H1 (cell line): Measurements from ENCODE around the gene HADH. TPM values are rescaled to one million over a fixed set of nuclear protein-coding genes. Genes with fewer than 3 reads are reported as not detected.

ENCODE experiments used
- CTCF ChIA-PET: fragments of 300-600 bp; sonication (Branson Sonifier 250); formaldehyde crosslinking; loops from one replicate; lab custom pipeline; 2021; ENCODE audit not compliant: partially characterized antibody; lab: Charles Lee
- POLR2A ChIA-PET: fragments of 300-600 bp; sonication (Branson Sonifier 250); formaldehyde crosslinking; loops from one replicate; lab custom pipeline; 2021; ENCODE audit warnings: inconsistent platforms; ENCODE audit not compliant: partially characterized antibody; lab: Charles Lee
- DNase-seq, 2 experiments: peaks; one replicate each; pipeline versions ENCODE4 v3.0.0 to v3.0.0-alpha.2; 2010 to 2022; ENCODE audit warnings: low spot score in 2 of 2, low read depth in 1 of 2, mixed read lengths in 1 of 2
- FAIRE-seq: peaks from 2 replicates; lab custom pipeline; 2011; peaks lifted over from hg19 to GRCh38; lab: Jason Lieb, UNC
- H2AFZ ChIP-seq: 2 replicates; pipeline ENCODE4 v1.8.1; 2012; ENCODE audit warnings: low read length, inconsistent platforms
- H2AK5ac ChIP-seq: 2 replicates; pipeline ENCODE4 v1.6.1; 2013; ENCODE audit warnings: low read depth, low read length
- H2BK120ac ChIP-seq: replicated peaks from 2 replicates; pipeline ENCODE3; 2013; ENCODE audit warnings: low read depth, low read length, inconsistent platforms
- H2BK12ac ChIP-seq: 2 replicates; pipeline ENCODE4 v1.6.1; 2013; ENCODE audit warnings: low read depth, low read length
- H2BK15ac ChIP-seq: 2 replicates; pipeline ENCODE4 v1.6.1; 2013; ENCODE audit warnings: low read length
- H2BK20ac ChIP-seq: 2 replicates; pipeline ENCODE4 v1.6.1; 2013; ENCODE audit warnings: low read length
- H2BK5ac ChIP-seq: 2 replicates; pipeline ENCODE4 v1.6.1; 2013; ENCODE audit warnings: low read depth, low read length
- H3K14ac ChIP-seq: 2 replicates; pipeline ENCODE4 v1.6.1; 2013; ENCODE audit warnings: inconsistent platforms; ENCODE audit not compliant: insufficient read length
- H3K18ac ChIP-seq: 2 replicates; pipeline ENCODE4 v1.6.1; 2013; ENCODE audit warnings: low read length; ENCODE audit errors: extremely low read depth
- H3K23ac ChIP-seq: 2 replicates; pipeline ENCODE4 v1.6.1; 2013; ENCODE audit warnings: inconsistent platforms; ENCODE audit not compliant: insufficient read length
- H3K23me2 ChIP-seq: 2 replicates; pipeline ENCODE4 v1.6.1; 2013; ENCODE audit warnings: low read depth, low read length
- H3K27ac ChIP-seq: 2 replicates; pipeline ENCODE4 v1.6.1; 2011; ENCODE audit warnings: low read depth, low read length, inconsistent platforms
- H3K27me3 ChIP-seq, 4 experiments: replicated peaks in 1 of 4; 1 replicate in 1 of 4; 2 replicates in 3 of 4; pipeline versions ENCODE4 v1.6.1 to v1.8.1; 2011 to 2013; ENCODE audit warnings: low read length in 3 of 4, mild to moderate bottlenecking in 3 of 4, inconsistent platforms in 2 of 4, mixed read lengths in 2 of 4, moderate library complexity in 1 of 4; ENCODE audit not compliant: control insufficient read depth in 3 of 4, insufficient read depth in 3 of 4; ENCODE audit errors: extremely low read depth in 1 of 4
- H3K36me3 ChIP-seq, 4 experiments: 2 replicates each; pipeline versions ENCODE4 v1.6.1 to v1.8.1; 2011 to 2013; ENCODE audit warnings: mild to moderate bottlenecking in 4 of 4, low read length in 3 of 4, moderate library complexity in 2 of 4, control low read depth in 1 of 4, inconsistent platforms in 1 of 4; ENCODE audit not compliant: insufficient read depth in 4 of 4, control insufficient read depth in 2 of 4
- H3K4ac ChIP-seq: replicated peaks from 2 replicates; pipeline ENCODE3; 2013; ENCODE audit warnings: low read length, low read depth, mixed read lengths, inconsistent platforms; ENCODE audit not compliant: insufficient read length
- H3K4me1 ChIP-seq, 4 experiments: replicated peaks in 1 of 4; 1 replicate in 1 of 4; 2 replicates in 3 of 4; pipeline versions ENCODE4 v1.6.1 to v1.8.1; 2011 to 2013; ENCODE audit warnings: low read length in 3 of 4, inconsistent platforms in 2 of 4, mixed read lengths in 1 of 4; ENCODE audit not compliant: insufficient read depth in 4 of 4, control insufficient read depth in 3 of 4
- H3K4me2 ChIP-seq, 2 experiments: 2 replicates each; pipeline versions ENCODE4 v1.6.1 to v1.8.1; 2011 to 2013; ENCODE audit warnings: low read depth in 2 of 2, low read length in 2 of 2, control low read depth in 1 of 2, inconsistent platforms in 1 of 2, mild to moderate bottlenecking in 1 of 2; ENCODE audit not compliant: insufficient read depth in 1 of 2
- H3K4me3 ChIP-seq, 4 experiments: fragments of 200-600, 300-600 bp in 1 of 4; sonication (generic), shearing (Covaris generic), sonication (Bioruptor Twin) in 1 of 4; 2 replicates each; pipeline versions ENCODE4 v1.5.1 to v1.8.1; 2011 to 2016; ENCODE audit warnings: low read length in 4 of 4, low read depth in 3 of 4, control low read depth in 2 of 4, inconsistent platforms in 2 of 4, mild to moderate bottlenecking in 2 of 4, mixed read lengths in 1 of 4, moderate library complexity in 1 of 4; ENCODE audit not compliant: insufficient read depth in 2 of 4; ENCODE audit errors: extremely low read depth in 1 of 4
- H3K56ac ChIP-seq: replicated peaks from 2 replicates; pipeline ENCODE3; 2013; ENCODE audit warnings: low read depth, mild to moderate bottlenecking, mixed read lengths, low read length, inconsistent platforms; ENCODE audit not compliant: insufficient read length
- H3K79me1 ChIP-seq: 2 replicates; pipeline ENCODE4 v1.6.1; 2013; ENCODE audit warnings: low read depth, low read length, control low read depth
- H3K79me2 ChIP-seq, 2 experiments: 2 replicates each; pipeline versions ENCODE4 v1.6.1 to v1.8.1; 2012 to 2013; ENCODE audit warnings: low read length in 2 of 2, mild to moderate bottlenecking in 2 of 2, inconsistent platforms in 1 of 2; ENCODE audit not compliant: insufficient read depth in 2 of 2, control insufficient read depth in 1 of 2
- H3K9ac ChIP-seq, 4 experiments: replicated peaks in 1 of 4; 1 replicate in 1 of 4; 2 replicates in 3 of 4; pipeline versions ENCODE4 v1.6.1 to v1.8.1; 2011 to 2013; ENCODE audit warnings: low read depth in 3 of 4, low read length in 3 of 4, control low read depth in 2 of 4, mild to moderate bottlenecking in 2 of 4, moderate library complexity in 2 of 4, inconsistent platforms in 1 of 4; ENCODE audit errors: extremely low read depth in 1 of 4
- H3K9me3 ChIP-seq, 2 experiments: 2 replicates each; pipeline versions ENCODE4 v1.6.1 to v1.8.1; 2012 to 2013; ENCODE audit warnings: mild to moderate bottlenecking in 2 of 2, moderate library complexity in 2 of 2, control low read depth in 1 of 2, inconsistent platforms in 1 of 2, low read depth in 1 of 2, low read length in 1 of 2, mixed read lengths in 1 of 2; ENCODE audit not compliant: insufficient read depth in 2 of 2
- H4K20me1 ChIP-seq, 2 experiments: replicated peaks in 1 of 2; 2 replicates each; pipeline versions ENCODE3 to v1.8.1; 2011 to 2013; ENCODE audit warnings: inconsistent platforms in 2 of 2, low read length in 2 of 2, mild to moderate bottlenecking in 1 of 2; ENCODE audit not compliant: insufficient read depth in 2 of 2, control insufficient read depth in 1 of 2
- H4K5ac ChIP-seq: 2 replicates; pipeline ENCODE4 v1.6.1; 2013; ENCODE audit warnings: low read length, low read depth, mixed read lengths, inconsistent platforms; ENCODE audit not compliant: insufficient read length
- H4K8ac ChIP-seq: 2 replicates; pipeline ENCODE4 v1.8.0; 2013; ENCODE audit warnings: mild to moderate bottlenecking, moderate library complexity, low read length, inconsistent platforms; ENCODE audit not compliant: insufficient read depth; ENCODE audit errors: extremely low read depth
- H4K91ac ChIP-seq: replicated peaks from 2 replicates; pipeline ENCODE3; 2013; ENCODE audit warnings: low read length, mixed read lengths, inconsistent platforms; ENCODE audit not compliant: insufficient read length
- CEBPB ChIP-seq: IDR thresholded peaks from 2 replicates; pipeline ENCODE4 v1.6.1; 2012; ENCODE audit warnings: low read depth, low read length
- EP300 ChIP-seq, 2 experiments: IDR thresholded peaks; 1 replicate in 1 of 2; 2 replicates in 1 of 2; pipeline ENCODE4 v1.6.1; 2011 to 2012; ENCODE audit warnings: low read depth in 2 of 2, low read length in 2 of 2, mild to moderate bottlenecking in 2 of 2, borderline replicate concordance in 1 of 2, inconsistent platforms in 1 of 2, moderate library complexity in 1 of 2
- GABPA ChIP-seq: IDR thresholded peaks from 2 replicates; pipeline ENCODE4 v1.6.1; 2011; ENCODE audit warnings: mild to moderate bottlenecking, low read length, moderate library complexity, borderline replicate concordance; ENCODE audit not compliant: insufficient read depth
- GTF2F1 ChIP-seq: IDR thresholded peaks from 2 replicates; pipeline ENCODE4 v1.6.1; 2012; ENCODE audit warnings: low read depth, low read length, improper control_type of control experiment, borderline replicate concordance
- JUND ChIP-seq: IDR thresholded peaks from 2 replicates; pipeline ENCODE4 v1.6.1; 2011; ENCODE audit warnings: mild to moderate bottlenecking, improper control_type of control experiment, low read length
- PHF8 ChIP-seq: fragments of 200-600 bp; sonication (generic); conservative IDR thresholded peaks from 2 replicates; pipeline ENCODE4 v1.7.1; 2012; ENCODE audit warnings: low read depth, mild to moderate bottlenecking, inconsistent platforms, low read length, moderate library complexity
- POLR2AphosphoS5 ChIP-seq: IDR thresholded peaks from 2 replicates; pipeline ENCODE4 v1.6.1; 2011; ENCODE audit warnings: low read depth, low read length
- SAP30 ChIP-seq: fragments of 300-600 bp; sonication (generic); IDR thresholded peaks from 2 replicates; pipeline ENCODE4 v1.7.1; 2012; ENCODE audit warnings: low read length, moderate library complexity, mild to moderate bottlenecking, inconsistent platforms; ENCODE audit not compliant: insufficient read depth, insufficient replicate concordance
- SP1 ChIP-seq: IDR thresholded peaks from 2 replicates; pipeline ENCODE4 v1.6.1; 2011; ENCODE audit warnings: low read depth, low read length
- SP2 ChIP-seq: IDR thresholded peaks from 2 replicates; pipeline ENCODE4 v1.6.1; 2012; ENCODE audit warnings: mild to moderate bottlenecking, low read length, inconsistent platforms
- SRF ChIP-seq: IDR thresholded peaks from 2 replicates; pipeline ENCODE4 v1.6.1; 2011; ENCODE audit warnings: mild to moderate bottlenecking, low read depth, low read length, moderate library complexity
- TAF7 ChIP-seq: optimal IDR thresholded peaks from 2 replicates; pipeline ENCODE3; 2011; ENCODE audit warnings: low read depth, mild to moderate bottlenecking, inconsistent platforms, low read length, moderate library complexity, borderline replicate concordance
- TBP ChIP-seq: IDR thresholded peaks from 2 replicates; pipeline ENCODE4 v1.6.1; 2011; ENCODE audit warnings: low read depth, low read length, improper control_type of control experiment
- YY1 ChIP-seq: IDR thresholded peaks from 2 replicates; pipeline ENCODE4 v1.6.1; 2011; ENCODE audit warnings: low read depth, mild to moderate bottlenecking, low read length
- WGBS, 2 experiments: shearing (Covaris generic) in 1 of 2; methylation state at CpG; one replicate each; pipeline versions ENCODE4 v1.1.6 to v1.1.7; 2013 to 2015; ENCODE audit warnings: low lambda C conversion rate in 2 of 2, mixed read lengths in 2 of 2, inconsistent platforms in 1 of 2, low coverage in 1 of 2, missing lambda C conversion rate in 1 of 2; ENCODE audit not compliant: insufficient replicate concordance in 2 of 2, insufficient coverage in 1 of 2, insufficient read length in 1 of 2; ENCODE audit errors: extremely low coverage in 1 of 2, missing lambda C conversion rate in 1 of 2; 5-methylcytosine and 5-hydroxymethylcytosine counted together
- polyA plus RNA-seq, 7 experiments: library from polyadenylated mRNA; depleted of rRNA in 3 of 7; stranded (reverse) in 5 of 7; unstranded in 2 of 7; fragments of >200 nt in 5 of 7; fragments of 200-250 nt in 2 of 7; gene quantifications; 1 replicate in 5 of 7; 2 replicates in 1 of 7; 4 replicates in 1 of 7; pipeline versions ENCODE4 v1.2.1 to v1.2.3, GENCODE V29; 2011 to 2013; ENCODE audit warnings: missing spikeins in 2 of 7, mixed read lengths in 2 of 7
- total RNA-seq: library from RNA; stranded (reverse); fragmentation: NEBNext Ultra II Directional; extraction: Animal tissue kit (Norgen Biotek cat#: 25700); gene quantifications from 2 replicates; pipeline ENCODE4 v1.2.1, GENCODE V29; 2021

The HADH gene
- total and polyA plus RNA-seq, 2 of the 8 experiments (the other 6 are each of a cell fraction or from before 2014, with no cell fraction given): 47.5 to 54.4 TPM

- Histone ChIP-seq H2AFZ (no peak overlapping the region), H3K79me2 (no peaks in the 10 kb centered on the region), H3K27me3 (no peaks in the 10 kb centered on the region), H2BK15ac (no peak overlapping the region), H3K18ac (no peak overlapping the region), H2AK5ac (no peak overlapping the region), H3K4me1 (no peaks in the 10 kb centered on the region), H3K36me3 (peaks cover 3 to 17% (median 9%) of the 10 kb centered on the region in 4 experiments; a peak in 6 of 8 replicates), H4K8ac (no peak overlapping the region), H2BK20ac (no peak overlapping the region), H3K23ac (no peak overlapping the region), H3K14ac (no peak overlapping the region), H2BK12ac (no peak overlapping the region), H3K4me3 (no peak overlapping the region), H4K5ac (no peak overlapping the region), H3K4me2 (no peak overlapping the region), H3K23me2 (no peaks in the 10 kb centered on the region), H4K91ac (no peak overlapping the region), H3K27ac (no peak overlapping the region), H2BK5ac (no peak overlapping the region), H2BK120ac (no peak overlapping the region), H3K9ac (no peak overlapping the region; a peak in 1 of 7 replicates), H4K20me1 (no peaks in the 10 kb centered on the region), H3K9me3 (no peaks in the 10 kb centered on the region), H3K56ac (no peak overlapping the region), H3K79me1 (no peaks in the 10 kb centered on the region), H3K4ac (no peak overlapping the region)
- DNase-seq: no peak
- ChIA-PET POLR2A (no interaction called here), CTCF (interaction anchor here (0.6 to 10.3 kb wide), 8 partner anchors 8 to 459 kb away, joined by 3 to 119 read pairs (median 4); no protein-coding TSS in a partner anchor)
- whole genome bisulfite sequencing, 2 experiments: 87% methylated on average over 7 of the region's 7 CpGs; no CpG with 5 or more reads in 1 of the 2 experiments
- TF ChIP-seq TAF7: no peak
- no peak for TF ChIP-seq POLR2AphosphoS5
- TF ChIP-seq CEBPB: no peak
- no peak for TF ChIP-seq SP1
- no peak for TF ChIP-seq GABPA
- TF ChIP-seq PHF8: no peak
- no peak for TF ChIP-seq EP300 (IDR thresholded peaks at IDR 0.05; ENCODE audit: borderline replicate concordance in 1 of 2, low read depth in 2 of 2, low read length in 2 of 2)
- no peak for TF ChIP-seq TBP
- TF ChIP-seq SP2: no peak
- TF ChIP-seq GTF2F1: no peak
- no peak for TF ChIP-seq JUND
- no peak for TF ChIP-seq SAP30
- no peak for TF ChIP-seq YY1
- TF ChIP-seq SRF: no peak
- no peak for FAIRE-seq
Observed at GRCh38 chr4:108034565-108034964, 44.9 kb downstream of the HADH start.
